ENCODE results near the gene SUCO. TPM values are rescaled to one million over a fixed set of nuclear protein-coding genes. Genes with fewer than 3 reads are reported as not detected.

SUCO gene
- total RNA-seq, 1 donor from 2014 or later, result 49.8 TPM

GRCh38 chr1:172500207-172500606 lies 32.7 kb upstream of the SUCO start:
- H3K27me3 Mint-ChIP-seq (ENCODE audit: low read depth), result no peaks in the 10 kb centered on the region
- no peak for DNase-seq (ENCODE audit: low read depth, low spot score)
- peaks cover 14% of the 10 kb centered on the region for H3K4me1 Mint-ChIP-seq
- no peaks in the 10 kb centered on the region for H3K9me3 Mint-ChIP-seq
- no peak for TF ChIP-seq CTCF (conservative IDR thresholded peaks at IDR 0.05)
- H3K36me3 Mint-ChIP-seq (ENCODE audit: low read depth), result no peaks in the 10 kb centered on the region
- H3K4me3 Mint-ChIP-seq, result no peak overlapping the region
- no peak overlapping the region for H3K27ac Mint-ChIP-seq (ENCODE audit: unreplicated experiment)

DNA sequence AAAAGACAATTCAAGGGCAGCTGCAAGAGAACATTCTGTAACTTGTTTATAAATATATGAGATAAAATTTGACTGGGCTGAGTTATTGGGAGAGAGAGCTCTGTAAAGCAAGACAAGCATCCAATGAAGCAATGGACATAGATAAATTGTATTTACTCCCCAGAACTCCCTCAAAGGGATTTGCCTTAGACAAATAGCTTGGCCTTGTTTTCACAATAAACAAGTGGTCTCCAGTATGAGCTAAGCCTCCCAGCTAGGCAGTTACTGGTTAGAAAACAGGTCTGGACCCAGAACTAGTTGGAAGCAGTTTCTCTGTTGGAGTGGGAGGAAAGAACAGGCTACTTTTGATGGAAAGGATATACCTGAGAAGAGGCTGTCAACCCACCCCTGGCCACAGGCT lies 25.2 kb upstream of the SUCO start:
- Mint-ChIP-seq H3K4me1 (no peaks in the 10 kb centered on the region), H3K4me3 (no peak overlapping the region), H3K27me3 (ENCODE audit: low read depth) (no peaks in the 10 kb centered on the region), H3K27ac (ENCODE audit: unreplicated experiment) (no peak overlapping the region), H3K9me3 (peaks cover 2% of the 10 kb centered on the region), H3K36me3 (ENCODE audit: low read depth) (peaks cover 2% of the 10 kb centered on the region)
- DNase-seq (ENCODE audit: low read depth, low spot score), result no peak
- no peak for TF ChIP-seq CTCF (conservative IDR thresholded peaks at IDR 0.05)

DNA sequence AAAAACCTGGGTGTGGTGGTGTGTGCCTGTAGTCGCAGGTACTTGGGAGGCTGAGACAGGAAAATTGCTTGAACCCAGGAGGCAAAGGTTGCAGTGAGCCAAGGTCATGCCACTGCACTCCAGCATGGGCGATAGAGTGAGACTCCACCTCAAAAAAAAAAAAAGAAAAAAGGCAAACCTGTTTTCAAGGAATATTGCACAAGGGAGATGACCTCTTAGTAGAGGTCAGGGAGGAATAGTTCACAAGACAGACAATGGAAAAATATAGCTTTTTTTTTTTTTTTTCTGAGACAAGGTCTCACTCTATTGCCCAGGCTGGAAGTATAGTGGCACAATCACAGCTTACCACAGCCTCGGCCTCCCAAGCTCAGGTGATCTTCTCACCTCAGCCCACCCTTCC lies 22.5 kb upstream of the SUCO start:
- TF ChIP-seq CTCF (conservative IDR thresholded peaks at IDR 0.05), result no peak
- Mint-ChIP-seq H3K4me3 (no peak overlapping the region), H3K4me1 (no peaks in the 10 kb centered on the region), H3K9me3 (peaks cover 2% of the 10 kb centered on the region), H3K27ac (ENCODE audit: unreplicated experiment) (no peak overlapping the region), H3K27me3 (ENCODE audit: low read depth) (no peaks in the 10 kb centered on the region), H3K36me3 (ENCODE audit: low read depth) (peaks cover 2% of the 10 kb centered on the region)
- DNase-seq (ENCODE audit: low read depth, low spot score), result no peak

DNA sequence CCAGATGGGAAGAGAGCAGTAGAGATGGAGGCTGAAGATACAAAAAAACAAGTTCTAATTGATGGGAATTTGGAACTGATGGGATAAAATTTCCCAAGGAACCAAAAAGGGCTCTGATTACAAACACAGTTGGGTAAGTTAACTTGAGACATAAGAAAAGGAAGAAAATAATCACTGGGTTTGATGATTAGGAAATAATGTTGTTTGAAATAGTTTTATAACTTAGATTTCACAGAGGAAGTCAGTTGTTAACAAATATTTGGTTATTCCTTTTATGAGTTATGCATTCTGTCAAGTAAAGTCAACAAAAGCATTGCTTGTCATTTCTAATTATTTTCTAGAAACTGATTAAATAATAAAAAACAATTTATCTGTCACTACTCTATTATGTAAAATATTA lies 20.4 kb upstream of the SUCO start:
- Mint-ChIP-seq H3K27ac (ENCODE audit: unreplicated experiment) (no peak overlapping the region), H3K9me3 (peaks cover 2% of the 10 kb centered on the region), H3K4me3 (no peak overlapping the region), H3K27me3 (ENCODE audit: low read depth) (no peaks in the 10 kb centered on the region), H3K4me1 (no peaks in the 10 kb centered on the region), H3K36me3 (ENCODE audit: low read depth) (peaks cover 2% of the 10 kb centered on the region)
- DNase-seq (ENCODE audit: low read depth, low spot score), result no peak
- TF ChIP-seq CTCF (conservative IDR thresholded peaks at IDR 0.05), result no peak

DNA sequence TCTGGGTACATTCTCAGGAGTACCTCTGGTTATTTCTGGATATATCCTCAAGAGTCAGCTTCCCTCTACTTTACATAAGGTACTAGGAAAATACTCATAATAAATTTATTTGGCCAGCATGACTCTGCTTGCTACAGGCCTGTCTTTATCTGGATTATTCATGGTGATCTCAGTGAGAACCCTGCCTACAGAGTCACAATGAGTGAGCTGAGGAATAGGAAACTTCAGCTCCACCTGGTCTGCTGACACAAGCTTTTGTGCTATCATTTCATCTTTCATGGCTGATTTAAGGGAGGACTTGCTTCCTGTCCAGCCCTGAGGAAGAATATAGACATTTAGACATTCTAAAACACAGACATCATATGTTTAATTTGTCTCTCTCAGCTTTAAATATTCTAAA lies 19.5 kb upstream of the SUCO start:
- no peaks in the 10 kb centered on the region for H3K4me1 Mint-ChIP-seq
- DNase-seq (ENCODE audit: low read depth, low spot score), result no peak
- no peaks in the 10 kb centered on the region for H3K27me3 Mint-ChIP-seq (ENCODE audit: low read depth)
- TF ChIP-seq CTCF (conservative IDR thresholded peaks at IDR 0.05), result no peak
- H3K4me3 Mint-ChIP-seq, result no peak overlapping the region
- peaks cover 2% of the 10 kb centered on the region for H3K9me3 Mint-ChIP-seq
- H3K36me3 Mint-ChIP-seq (ENCODE audit: low read depth), result peaks cover 2% of the 10 kb centered on the region
- no peak overlapping the region for H3K27ac Mint-ChIP-seq (ENCODE audit: unreplicated experiment)

- Mint-ChIP-seq H3K9me3 (peaks cover 2% of the 10 kb centered on the region), H3K4me1 (no peaks in the 10 kb centered on the region), H3K27ac (ENCODE audit: unreplicated experiment) (no peak overlapping the region), H3K27me3 (ENCODE audit: low read depth) (no peaks in the 10 kb centered on the region), H3K36me3 (ENCODE audit: low read depth) (peaks cover 2% of the 10 kb centered on the region), H3K4me3 (no peak overlapping the region)
- no peak for DNase-seq (ENCODE audit: low read depth, low spot score)
- TF ChIP-seq CTCF (conservative IDR thresholded peaks at IDR 0.05), result no peak
Observed at GRCh38 chr1:172514108-172514507, 18.8 kb upstream of the SUCO start.

All from neural crest cell (in vitro differentiated cells).